ENCODE results near the gene C2orf42.

DNA sequence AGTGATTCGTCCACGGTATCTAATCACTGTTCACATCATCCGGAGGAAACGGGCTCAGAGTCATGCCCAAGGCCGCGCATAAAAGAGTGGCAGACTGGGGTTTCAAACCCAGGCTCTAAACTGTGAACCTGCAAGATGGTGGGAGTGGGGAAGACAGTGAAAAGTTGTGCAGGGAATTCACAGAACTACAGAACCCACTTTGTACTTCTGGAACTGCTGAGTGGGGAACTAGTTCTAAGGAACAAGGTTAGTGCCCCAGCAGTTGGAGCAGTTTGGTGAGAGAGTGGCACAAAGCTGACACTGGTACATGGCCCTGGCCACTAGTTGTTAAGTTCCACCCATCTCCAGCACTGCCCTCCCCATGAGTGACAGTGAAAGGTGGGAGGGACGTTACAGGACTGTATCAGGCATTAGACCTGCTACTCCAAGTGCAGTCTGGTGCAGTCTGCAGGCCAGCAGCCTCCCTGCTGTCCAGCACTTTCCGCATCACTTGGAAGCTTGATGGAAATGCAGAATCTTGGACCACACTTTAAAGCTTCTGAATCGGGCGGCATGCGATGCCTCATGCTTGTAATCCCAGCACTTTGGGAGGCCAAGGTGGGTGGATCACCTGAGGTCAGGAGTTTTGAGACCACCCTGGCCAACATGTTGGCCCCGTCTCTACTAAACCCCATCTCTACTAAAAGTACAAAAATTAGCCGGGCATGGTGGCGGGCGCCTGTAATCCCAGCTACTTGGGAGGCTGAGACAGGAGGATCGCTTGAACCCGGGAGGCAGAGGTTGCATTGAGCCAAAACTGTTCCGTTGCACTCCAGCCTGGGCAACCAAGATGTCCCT lies 47.3 kb downstream of the C2orf42 start:
- no peak for TF ChIP-seq HDAC2 (IDR thresholded peaks at IDR 0.05)
- TF ChIP-seq, protein P1, sequence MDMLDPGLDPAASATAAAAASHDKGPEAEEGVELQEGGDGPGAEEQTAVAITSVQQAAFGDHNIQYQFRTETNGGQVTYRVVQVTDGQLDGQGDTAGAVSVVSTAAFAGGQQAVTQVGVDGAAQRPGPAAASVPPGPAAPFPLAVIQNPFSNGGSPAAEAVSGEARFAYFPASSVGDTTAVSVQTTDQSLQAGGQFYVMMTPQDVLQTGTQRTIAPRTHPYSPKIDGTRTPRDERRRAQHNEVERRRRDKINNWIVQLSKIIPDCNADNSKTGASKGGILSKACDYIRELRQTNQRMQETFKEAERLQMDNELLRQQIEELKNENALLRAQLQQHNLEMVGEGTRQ (IDR thresholded peaks at IDR 0.05; ENCODE audit: borderline replicate concordance, low read depth, low read length): no peak
- TF ChIP-seq, protein P2, sequence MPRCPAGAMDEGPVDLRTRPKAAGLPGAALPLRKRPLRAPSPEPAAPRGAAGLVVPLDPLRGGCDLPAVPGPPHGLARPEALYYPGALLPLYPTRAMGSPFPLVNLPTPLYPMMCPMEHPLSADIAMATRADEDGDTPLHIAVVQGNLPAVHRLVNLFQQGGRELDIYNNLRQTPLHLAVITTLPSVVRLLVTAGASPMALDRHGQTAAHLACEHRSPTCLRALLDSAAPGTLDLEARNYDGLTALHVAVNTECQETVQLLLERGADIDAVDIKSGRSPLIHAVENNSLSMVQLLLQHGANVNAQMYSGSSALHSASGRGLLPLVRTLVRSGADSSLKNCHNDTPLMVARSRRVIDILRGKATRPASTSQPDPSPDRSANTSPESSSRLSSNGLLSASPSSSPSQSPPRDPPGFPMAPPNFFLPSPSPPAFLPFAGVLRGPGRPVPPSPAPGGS (IDR thresholded peaks at IDR 0.05; ENCODE audit: borderline replicate concordance, insufficient read depth, low read depth, low read length, poor library complexity, severe bottlenecking): no peak
- TF ChIP-seq, protein P3, sequence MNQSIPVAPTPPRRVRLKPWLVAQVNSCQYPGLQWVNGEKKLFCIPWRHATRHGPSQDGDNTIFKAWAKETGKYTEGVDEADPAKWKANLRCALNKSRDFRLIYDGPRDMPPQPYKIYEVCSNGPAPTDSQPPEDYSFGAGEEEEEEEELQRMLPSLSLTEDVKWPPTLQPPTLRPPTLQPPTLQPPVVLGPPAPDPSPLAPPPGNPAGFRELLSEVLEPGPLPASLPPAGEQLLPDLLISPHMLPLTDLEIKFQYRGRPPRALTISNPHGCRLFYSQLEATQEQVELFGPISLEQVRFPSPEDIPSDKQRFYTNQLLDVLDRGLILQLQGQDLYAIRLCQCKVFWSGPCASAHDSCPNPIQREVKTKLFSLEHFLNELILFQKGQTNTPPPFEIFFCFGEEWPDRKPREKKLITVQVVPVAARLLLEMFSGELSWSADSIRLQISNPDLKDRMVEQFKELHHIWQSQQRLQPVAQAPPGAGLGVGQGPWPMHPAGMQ (IDR thresholded peaks at IDR 0.05; ENCODE audit: borderline replicate concordance): no peak
- TF ChIP-seq, protein P4, sequence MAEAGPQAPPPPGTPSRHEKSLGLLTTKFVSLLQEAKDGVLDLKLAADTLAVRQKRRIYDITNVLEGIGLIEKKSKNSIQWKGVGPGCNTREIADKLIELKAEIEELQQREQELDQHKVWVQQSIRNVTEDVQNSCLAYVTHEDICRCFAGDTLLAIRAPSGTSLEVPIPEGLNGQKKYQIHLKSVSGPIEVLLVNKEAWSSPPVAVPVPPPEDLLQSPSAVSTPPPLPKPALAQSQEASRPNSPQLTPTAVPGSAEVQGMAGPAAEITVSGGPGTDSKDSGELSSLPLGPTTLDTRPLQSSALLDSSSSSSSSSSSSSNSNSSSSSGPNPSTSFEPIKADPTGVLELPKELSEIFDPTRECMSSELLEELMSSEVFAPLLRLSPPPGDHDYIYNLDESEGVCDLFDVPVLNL (IDR thresholded peaks at IDR 0.05; ENCODE audit: low read depth, low read length): no peak
- TF ChIP-seq BRCA1 (IDR thresholded peaks at IDR 0.05; ENCODE audit: low read depth, low read length): no peak
